ENCODE results near the gene MYLK.

DNA sequence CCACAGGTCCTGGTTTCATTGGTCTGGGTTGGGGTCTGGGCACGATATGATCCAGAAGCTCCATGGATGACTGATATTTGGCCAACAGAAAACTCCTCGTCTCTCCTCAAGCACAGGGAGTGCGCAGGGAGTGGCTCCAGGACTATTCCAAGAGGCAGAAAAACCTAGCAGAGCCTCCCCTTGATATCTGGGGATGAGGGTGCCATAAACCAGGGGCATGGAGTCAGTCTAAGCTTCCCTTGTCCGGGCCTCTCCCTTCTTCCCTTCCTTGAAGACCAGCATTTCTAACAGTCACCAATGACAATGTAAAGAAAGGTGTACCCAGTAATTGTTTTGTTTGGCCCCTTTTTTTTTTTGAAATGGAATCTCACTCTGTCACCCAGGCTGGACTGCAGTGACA lies 199.9 kb downstream of the MYLK start:
- TF ChIP-seq, protein P1, sequence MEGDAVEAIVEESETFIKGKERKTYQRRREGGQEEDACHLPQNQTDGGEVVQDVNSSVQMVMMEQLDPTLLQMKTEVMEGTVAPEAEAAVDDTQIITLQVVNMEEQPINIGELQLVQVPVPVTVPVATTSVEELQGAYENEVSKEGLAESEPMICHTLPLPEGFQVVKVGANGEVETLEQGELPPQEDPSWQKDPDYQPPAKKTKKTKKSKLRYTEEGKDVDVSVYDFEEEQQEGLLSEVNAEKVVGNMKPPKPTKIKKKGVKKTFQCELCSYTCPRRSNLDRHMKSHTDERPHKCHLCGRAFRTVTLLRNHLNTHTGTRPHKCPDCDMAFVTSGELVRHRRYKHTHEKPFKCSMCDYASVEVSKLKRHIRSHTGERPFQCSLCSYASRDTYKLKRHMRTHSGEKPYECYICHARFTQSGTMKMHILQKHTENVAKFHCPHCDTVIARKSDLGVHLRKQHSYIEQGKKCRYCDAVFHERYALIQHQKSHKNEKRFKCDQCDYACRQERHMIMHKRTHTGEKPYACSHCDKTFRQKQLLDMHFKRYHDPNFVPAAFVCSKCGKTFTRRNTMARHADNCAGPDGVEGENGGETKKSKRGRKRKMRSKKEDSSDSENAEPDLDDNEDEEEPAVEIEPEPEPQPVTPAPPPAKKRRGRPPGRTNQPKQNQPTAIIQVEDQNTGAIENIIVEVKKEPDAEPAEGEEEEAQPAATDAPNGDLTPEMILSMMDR (IDR thresholded peaks at IDR 0.05) = no peak
- TF ChIP-seq POLR2A (IDR thresholded peaks at IDR 0.05) (no peak), EP300 (IDR thresholded peaks at IDR 0.05) (no peak), POLR2AphosphoS5 (IDR thresholded peaks at IDR 0.05) (no peak)

Data from suprapubic skin (tissue), 4 donors.